DLD1 (cell line): ENCODE data around the gene TAS2R39.
"Not testable (repeated sequence)": the region's sequence is repeated elsewhere in the genome, so short reads cannot be mapped to it uniquely, and the experiment has no call there.

Experiments
- in situ Hi-C: cut with HindIII; loops from 2 replicates; pipeline ENCODE4 v1.10.0; 2017; ENCODE audit warnings: low sequenced_read_pairs

TAS2R39 gene

DNA sequence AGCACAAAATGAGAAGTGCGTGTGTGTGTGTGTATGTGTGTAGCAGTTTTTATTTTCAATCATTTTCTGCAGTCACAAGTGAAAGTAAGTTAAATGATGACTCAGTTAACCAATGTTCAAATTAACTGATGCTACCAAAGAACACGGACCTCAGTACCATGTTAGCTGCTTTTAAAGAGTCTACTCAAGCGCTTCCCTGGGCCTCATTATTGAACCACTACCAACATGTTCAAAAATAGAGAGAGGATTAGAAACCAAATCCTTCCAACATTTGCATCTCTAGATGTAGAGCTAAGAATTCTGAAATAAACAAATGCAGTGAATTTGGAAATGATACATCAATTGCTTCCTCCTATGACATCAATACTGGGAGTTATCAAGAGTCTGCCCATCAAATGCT is at the start of gene TAS2R39:
Gene TAS2R39 (plus strand): TSS at position 396 of the 400 bp plus-strand sequence. CDS start 0 bp downstream, at position 396.
- in situ Hi-C loops: no loop called here

GRCh38 chr7:143147070-143147469 is 36.1 kb upstream of the TAS2R39 start:
- in situ Hi-C loops: no loop called here

GRCh38 chr7:143148050-143148449 is 35.2 kb upstream of the TAS2R39 start:
- in situ Hi-C loops: no loop called here

DNA sequence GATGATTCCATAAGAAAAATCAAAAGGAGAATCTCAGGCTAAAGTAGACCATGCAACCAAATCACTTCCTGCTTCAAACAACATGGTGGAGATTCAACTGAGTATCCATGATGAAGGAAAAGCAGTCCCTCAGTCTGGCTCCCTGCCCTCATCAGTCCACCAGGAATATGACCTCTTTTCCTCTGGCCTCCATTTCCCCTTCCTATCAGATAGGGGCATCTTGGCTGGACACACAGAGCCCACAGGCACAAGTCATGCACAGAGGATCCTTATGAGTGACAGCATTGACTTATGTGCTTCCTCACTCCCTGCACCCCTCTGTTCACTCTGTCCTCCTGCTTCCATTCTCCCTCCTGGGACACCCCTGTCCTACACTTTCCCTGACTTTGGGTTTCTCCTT is 34.6 kb upstream of the TAS2R39 start:
- in situ Hi-C loops: no loop called here

- in situ Hi-C loops: not testable (repeated sequence)
These were observed 32.5 kb upstream of the TAS2R39 start for GRCh38 chr7:143150696-143151095.

DNA sequence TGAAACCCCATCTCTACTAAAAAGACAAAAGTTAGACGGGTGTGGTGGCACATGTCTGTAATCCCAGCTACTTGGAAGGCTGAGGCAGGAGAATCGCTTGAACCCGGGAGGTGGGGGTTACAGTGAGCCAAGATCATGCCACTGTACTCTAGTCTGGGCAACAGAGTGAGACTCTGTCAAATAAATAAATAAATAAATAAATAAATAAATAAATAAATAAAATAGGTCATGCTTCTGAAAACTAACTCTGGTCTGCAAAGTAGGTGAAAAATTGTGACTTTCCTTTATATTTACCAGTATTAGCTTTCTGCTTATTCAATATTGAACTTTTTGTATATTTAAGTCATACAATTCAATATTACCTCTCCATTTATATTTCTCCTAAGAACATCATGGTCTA is 24.6 kb upstream of the TAS2R39 start:
- in situ Hi-C loops: not testable (repeated sequence)

DNA sequence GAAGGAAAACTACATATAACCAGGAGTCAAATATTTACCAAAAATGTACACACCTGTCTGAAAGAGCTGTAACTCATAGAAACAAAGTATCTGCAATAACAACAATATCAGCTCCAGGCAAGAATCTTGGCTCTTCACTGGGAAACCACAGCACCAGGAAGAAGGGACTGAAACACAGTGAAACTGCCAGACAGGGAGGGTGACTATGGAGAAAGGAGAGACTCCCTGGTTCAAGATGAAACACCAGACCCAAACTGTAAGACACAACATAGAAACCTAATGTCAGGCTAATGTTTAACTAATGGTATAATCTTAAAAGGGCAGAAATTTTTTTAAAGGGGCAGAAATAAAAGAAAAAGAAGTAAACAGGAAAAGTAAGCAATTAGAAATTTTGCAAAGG is 11.5 kb upstream of the TAS2R39 start:
- in situ Hi-C loops: no loop called here

- in situ Hi-C loops: no loop called here
These were observed 10.9 kb upstream of the TAS2R39 start for GRCh38 chr7:143172354-143172753.

DNA sequence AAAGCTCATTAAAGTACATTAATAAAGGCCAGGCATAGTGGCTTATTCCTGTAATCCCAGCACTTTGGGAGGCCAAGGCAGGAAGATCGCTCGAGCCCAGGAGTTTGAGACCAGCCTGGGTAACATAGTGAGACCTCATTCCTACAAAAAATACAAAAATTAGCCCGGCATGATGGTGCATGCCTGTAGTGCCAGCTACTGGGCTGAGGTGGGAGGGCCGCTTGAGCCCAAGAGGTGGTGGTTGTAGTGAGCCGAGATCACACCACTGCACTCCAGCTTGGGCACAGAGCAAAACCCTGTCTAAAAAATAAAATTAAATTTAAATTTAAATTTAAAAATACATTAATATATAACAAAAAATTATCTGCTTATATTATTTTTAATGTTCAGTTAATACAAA is 7.1 kb upstream of the TAS2R39 start:
- in situ Hi-C loops: no loop called here

GRCh38 chr7:143177374-143178119 is 5.7 kb upstream of the TAS2R39 start:
- in situ Hi-C loops: no loop called here

DNA sequence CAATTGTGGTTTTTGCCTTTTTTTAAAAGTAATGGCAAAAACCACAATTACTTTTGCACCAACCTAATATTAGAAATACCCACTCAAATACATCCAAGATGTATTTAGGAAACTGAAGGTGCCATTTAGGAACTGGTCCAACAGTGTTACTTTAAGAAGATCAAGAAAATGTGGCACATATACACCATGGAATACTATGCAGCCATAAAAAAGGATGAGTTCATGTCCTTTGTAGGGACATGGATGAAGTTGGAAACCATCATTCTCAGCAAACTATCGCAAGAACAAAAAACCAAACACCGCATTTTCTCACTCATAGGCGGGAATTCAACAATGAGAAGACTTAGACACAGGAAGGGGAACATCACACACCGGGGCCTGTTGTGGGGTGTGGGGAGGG is 2.4 kb upstream of the TAS2R39 start:
- in situ Hi-C loops: not testable (repeated sequence)

- in situ Hi-C loops: no loop called here
These were observed 1.9 kb upstream of the TAS2R39 start for GRCh38 chr7:143181349-143181748.

DNA sequence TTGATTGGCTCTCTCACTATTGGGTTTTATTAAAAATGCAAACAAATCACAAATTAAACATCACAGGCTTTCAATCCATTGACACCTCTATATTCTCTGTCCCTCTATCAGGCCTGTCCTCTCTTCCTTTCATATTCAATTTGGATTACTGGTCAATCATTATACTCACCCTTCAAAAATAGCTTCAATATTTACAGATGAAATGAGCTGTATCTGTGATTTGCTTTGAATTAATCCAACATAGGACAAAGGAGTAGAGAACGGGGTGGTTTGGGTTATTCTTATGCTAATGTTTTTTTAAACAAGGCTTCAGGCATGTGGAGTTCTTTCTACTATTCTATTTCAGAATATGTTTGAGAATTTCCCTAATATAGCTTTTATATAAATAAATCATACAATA is 2.3 kb downstream of the TAS2R39 start:
- in situ Hi-C loops: no loop called here

- in situ Hi-C loops: no loop called here
These were observed 5.8 kb downstream of the TAS2R39 start for GRCh38 chr7:143188994-143189393.

DNA sequence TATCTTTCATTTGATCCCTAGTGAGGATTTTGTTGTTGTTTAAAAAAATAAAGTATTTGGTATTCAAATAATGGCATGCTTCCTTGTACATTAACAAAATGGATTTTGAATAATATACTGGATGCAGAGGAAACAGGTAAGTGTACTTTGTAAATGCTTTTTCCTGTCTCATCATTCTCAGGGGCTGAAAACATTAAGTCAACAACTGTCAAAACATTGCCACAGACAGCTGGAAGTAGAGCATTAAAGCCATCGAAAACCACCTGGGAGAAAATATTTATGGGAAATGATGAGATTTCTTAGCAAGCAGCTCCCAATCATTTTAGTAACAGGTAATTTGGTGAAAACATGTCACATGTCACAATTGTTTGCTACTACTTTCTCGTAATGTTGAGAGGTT is 10.7 kb downstream of the TAS2R39 start:
- in situ Hi-C loops: no loop called here

- in situ Hi-C loops: no loop called here
These were observed 15.8 kb downstream of the TAS2R39 start for GRCh38 chr7:143199040-143199439.

- in situ Hi-C loops: no loop called here
These were observed 18.9 kb downstream of the TAS2R39 start for GRCh38 chr7:143202161-143202560.

- in situ Hi-C loops: no loop called here
These were observed 20.2 kb downstream of the TAS2R39 start for GRCh38 chr7:143203386-143203785.

DNA sequence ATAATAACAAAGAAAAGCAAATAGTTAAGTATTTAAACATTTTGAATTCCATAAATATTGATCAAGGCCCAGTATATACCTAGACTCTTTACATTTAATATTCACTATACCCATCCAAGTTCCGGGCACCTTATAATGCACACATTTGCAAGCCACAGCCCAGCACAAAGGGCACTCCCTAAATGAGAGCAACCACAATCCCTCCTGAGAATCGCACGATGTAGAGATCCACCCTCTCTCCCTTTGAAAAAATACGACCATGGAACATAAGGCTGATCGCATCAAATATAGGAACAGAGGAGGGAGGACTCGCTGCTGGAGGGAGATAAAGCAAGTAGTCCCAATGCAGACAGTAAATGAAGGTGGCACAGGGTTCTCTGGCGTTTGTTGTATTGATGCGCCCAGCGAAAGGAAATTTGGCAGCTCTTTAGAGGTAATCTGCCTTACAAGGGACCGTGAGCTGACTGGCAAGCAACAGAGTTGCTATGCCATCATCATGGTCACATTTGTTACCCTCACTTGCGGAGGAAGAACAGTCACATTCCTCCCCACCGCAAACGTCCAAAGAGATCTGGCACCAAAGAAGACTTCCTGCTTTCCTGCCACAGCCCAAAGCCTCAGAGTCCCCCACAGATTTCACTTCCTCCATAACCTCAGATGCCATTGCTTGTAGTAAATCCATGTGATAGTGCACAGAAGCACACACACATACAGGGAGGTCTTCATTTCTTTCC is 22.5 kb downstream of the TAS2R39 start:
- in situ Hi-C loops: no loop called here

DNA sequence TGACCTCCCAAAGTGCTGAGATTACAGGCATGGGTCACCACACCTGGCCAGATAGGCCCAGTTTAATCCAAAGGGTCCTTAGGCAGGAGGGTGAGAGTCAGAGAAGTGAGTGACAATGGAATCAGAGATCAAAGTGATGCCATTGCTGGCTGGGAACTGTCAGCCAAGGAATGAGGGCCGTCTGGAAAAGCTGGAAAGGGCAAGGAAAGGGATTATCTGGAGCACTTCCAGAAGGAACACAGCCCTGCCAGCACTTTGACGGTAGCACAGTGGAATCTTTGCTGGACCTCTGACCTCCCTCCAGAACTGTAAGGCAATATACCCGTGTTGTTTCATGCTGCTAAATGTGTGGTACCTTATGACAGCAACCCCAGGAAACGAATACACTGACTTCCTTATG is 27.3 kb downstream of the TAS2R39 start:
- in situ Hi-C loops: no loop called here

GRCh38 chr7:143213478-143213877 is 30.3 kb downstream of the TAS2R39 start:
- in situ Hi-C loops: not testable (repeated sequence)
